CD4-positive, alpha-beta T cell treated with Interleukin-17A for 1 hour (primary cell): ENCODE data around the gene CCDC86.

Experiments used
- DNase-seq: peaks from one replicate; pipeline ENCODE4 v3.0.0-alpha.2; 2020

CCDC86 gene

DNA sequence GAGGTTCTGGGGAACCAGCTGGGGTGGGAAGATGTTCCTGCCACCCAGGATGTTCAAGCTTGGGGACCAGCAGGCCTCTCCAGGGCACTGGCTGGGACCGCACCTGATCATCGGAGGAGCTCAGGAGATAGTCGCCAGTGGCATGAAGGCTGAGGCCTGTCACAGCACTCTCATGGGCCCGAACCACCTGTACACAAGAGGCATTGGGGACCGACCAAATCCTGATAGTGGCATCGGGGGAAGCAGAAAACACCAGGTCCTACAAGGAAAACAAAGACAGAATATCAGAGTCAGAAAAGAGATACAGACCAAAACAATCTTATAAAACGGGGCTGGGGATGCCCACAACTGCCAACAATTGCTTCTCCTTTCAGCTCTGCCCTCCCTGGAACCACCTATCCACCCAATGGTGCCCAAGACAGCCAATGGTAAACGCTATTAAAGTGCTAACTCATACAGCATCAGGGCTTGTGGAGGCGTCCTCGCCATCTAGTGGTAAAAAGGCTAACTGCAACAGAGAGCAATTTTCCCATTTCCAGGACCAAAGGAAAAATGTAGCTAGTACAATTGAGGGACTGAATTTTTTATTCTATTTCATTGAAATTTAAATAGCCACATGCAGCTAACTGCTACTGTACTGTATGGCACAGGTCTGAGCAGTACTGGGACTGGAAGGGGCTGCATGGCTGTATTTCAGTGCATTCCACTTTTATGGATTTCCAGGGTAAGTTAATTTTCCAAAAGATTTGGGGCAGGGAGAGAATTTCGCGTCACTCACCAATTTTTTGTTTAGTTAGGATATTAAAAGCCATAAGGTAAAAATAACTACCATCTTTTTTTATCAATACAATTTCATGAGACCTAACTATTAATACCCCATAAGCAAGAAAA, 57.4 kb downstream of the CCDC86 start:
- peak; percentile 62 for DNase-seq

DNA sequence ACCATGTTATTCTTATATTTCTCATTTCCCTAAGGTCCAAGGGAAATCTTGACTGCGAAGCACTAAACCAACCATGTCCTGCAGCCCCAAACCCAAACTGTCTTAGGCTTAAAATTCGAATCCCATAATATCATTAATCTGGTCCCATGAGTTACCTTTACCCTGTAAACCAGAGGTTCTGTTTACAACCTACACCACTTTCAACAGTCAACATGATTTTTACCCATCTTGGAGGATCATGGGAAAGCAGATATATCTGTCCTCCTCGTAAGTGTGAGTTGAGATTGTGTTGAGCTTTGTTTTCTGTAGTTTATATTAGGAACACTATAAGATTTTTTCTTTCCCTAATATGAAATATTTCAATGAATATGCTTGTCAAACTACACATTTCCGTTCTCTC, 58.1 kb downstream of the CCDC86 start:
- DNase-seq = no peak
